GM18499 (cell line): ENCODE results near the gene CPN2.

Source experiments
- ATAC-seq: cut with Tn5 transposase; IDR thresholded peaks from one replicate; pipeline ENCODE4 v1.9.1; 2021; ENCODE audit warnings: moderate number of reproducible peaks; ENCODE audit not compliant: insufficient read depth, unreplicated experiment

CPN2 gene, protein sequence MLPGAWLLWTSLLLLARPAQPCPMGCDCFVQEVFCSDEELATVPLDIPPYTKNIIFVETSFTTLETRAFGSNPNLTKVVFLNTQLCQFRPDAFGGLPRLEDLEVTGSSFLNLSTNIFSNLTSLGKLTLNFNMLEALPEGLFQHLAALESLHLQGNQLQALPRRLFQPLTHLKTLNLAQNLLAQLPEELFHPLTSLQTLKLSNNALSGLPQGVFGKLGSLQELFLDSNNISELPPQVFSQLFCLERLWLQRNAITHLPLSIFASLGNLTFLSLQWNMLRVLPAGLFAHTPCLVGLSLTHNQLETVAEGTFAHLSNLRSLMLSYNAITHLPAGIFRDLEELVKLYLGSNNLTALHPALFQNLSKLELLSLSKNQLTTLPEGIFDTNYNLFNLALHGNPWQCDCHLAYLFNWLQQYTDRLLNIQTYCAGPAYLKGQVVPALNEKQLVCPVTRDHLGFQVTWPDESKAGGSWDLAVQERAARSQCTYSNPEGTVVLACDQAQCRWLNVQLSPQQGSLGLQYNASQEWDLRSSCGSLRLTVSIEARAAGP

DNA sequence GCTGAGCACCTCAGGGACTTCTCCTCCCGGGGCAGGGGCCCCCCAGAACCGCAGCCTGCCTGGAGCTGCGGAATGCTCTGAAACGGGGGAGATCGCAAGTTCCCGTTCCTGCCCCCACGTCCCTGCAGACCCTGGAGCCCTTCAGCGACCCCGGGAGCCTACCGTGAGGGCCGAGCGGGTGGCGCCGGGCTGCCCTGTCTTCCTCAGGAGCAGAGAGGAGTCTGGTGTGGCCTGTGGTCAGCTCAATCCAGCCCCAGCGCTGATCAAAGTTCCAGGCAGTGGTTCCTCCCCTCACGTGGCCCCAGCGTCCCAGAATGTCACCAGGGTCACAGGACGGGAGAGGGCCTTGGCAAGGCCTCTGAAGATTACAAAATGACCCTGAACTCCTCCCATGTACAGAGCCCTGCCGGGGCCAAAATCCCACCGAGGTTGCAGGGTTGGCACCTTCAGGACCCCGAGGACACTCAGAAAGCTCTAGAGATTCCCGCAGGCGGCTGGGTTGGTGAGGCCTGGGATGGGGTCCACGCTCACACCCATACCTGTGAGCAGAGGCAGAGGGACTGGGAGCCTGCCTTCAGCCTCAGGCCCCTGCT, at the start of gene CPN2:
Gene CPN2, minus strand, starts transcription at position 249 of the 593 bp plus-strand sequence. CDS start 8,626 bp downstream, outside the sequence.
- ATAC-seq = no peak

DNA sequence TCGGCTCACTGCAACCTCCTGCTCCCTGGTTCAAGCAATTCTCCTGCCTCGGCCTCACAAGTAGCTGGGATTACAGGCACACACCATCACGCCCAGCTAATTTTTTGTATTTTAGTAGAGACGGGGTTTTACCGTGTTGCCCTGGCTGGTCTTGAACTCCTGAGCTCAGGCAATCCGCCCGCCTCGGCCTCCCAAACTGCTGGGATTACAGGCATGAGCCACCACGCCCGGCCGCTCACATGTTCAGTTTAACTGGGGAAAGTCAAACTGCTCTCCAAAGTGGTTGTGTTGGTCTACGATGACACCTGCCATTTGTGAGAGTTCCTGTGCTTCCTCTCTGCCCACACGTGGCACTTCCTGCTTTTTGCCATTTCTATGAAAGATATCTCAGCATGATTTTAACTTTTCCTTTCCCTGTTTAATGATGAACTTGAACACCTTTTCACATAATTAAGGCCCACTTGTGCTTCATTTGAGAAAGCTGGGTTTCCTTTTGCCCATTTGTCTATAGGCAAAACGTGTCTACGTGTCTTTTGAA, 48.8 kb upstream of the CPN2 start:
- ATAC-seq = no peak

DNA sequence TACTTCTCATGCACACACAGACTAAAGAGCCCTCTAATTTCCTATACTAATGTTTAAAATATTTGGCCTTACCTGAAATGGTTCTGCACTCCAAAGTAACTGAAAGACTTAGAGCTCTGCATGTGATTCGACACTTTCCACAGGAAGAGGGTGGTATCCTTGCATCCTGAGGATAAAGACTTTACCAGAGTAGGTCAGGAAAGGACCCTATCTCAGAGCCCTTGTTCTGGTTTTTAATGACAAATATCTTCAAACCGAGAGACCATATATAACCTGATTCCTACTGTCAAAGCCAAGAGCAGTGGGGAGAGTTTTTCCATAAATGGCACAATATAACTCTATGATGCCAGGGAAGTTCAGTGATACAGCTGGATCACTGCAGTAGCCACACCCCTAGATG, 48.0 kb upstream of the CPN2 start, which contains the start of gene GP5:
Gene GP5, minus strand, starts transcription at position 101 of the 400 bp plus-strand sequence. CDS start 984 bp downstream, outside the sequence.
- no peak for ATAC-seq

DNA sequence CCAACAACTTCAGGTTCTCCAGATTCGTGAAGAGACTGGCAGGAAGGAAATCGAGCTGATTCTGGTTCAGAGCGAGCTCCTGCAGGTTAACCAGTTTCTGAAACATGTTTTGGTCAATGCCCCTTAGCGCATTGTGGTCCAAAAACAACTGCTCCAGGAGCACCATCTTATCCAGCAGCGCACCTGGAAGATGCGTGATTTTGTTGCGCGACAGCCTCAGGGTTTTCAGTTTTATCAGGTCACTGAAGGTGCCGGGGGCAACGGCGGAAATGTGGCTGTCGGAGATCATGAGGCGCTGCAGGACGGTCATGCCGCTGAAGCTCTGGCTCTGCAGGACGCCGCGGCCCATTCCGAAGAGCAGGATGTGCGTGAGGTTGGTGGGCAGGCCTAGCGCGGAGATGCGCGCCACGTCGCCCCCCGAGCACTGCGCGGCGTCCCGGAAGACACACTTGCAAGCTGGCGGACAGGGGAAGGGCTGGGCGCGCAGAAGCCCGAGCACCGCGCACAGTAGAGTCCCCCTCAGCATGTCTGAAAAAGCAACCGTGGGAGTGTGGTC, 46.7 kb upstream of the CPN2 start:
- no peak for ATAC-seq

DNA sequence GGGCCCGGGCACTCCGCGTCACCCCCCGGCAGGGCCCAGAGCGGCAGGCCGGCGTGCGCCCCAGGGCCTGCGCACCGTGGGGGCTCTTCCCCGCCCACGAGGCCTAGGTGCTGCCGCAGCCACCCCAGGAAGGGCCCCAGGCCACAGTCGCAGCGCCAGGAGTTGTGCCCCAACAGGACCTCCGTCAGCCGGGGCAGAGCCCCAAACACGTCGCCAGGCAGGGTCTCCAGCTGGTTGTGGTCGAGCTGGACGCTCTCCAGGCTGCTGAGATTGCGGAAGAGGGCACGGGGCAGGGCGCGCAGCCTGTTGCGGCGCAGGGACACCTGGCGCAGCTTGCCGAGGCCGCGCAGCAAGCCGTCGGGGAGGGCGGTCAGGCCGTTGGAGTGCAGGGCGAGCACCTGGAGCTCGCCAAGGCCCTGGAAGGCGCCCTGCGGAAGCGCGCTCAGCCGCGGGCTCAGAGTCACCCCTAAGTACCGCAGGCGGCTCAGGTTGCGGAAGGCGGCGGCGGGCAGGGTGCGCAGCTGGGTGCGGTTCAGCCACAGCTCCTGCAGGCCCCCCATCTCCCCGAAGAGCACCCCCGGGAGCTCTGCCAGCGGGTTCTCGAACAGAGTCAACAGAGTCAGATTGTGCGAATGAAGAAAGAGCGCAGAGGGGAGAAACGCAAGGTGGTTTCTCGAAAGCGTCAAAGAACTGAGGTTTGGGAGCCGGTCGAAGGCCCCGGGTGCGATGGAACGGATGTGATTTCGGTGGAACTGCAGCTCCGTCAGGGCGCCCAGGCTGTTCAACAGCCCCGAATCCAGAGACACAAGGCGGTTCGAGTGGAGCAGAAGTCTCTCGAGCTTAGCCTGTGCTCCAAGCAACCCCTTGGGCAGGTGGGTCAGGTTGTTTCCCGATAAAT, 46.0 kb upstream of the CPN2 start:
- ATAC-seq = no peak

DNA sequence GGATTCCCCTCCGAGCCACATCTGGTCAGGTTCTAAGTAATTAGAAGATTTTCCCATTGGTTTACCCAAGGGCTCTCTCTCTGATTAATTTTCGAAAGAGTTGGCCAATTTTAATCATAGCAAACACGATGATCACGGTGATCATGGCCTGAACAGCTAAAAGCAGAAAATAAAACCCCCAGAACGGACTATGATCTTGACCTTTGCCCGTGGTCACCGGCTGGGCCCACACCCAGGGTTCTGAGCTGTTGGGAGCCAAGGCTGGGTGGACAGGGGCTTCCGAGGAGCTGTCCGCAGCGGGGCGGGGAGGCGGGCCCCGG, 45.4 kb upstream of the CPN2 start:
- no peak for ATAC-seq

DNA sequence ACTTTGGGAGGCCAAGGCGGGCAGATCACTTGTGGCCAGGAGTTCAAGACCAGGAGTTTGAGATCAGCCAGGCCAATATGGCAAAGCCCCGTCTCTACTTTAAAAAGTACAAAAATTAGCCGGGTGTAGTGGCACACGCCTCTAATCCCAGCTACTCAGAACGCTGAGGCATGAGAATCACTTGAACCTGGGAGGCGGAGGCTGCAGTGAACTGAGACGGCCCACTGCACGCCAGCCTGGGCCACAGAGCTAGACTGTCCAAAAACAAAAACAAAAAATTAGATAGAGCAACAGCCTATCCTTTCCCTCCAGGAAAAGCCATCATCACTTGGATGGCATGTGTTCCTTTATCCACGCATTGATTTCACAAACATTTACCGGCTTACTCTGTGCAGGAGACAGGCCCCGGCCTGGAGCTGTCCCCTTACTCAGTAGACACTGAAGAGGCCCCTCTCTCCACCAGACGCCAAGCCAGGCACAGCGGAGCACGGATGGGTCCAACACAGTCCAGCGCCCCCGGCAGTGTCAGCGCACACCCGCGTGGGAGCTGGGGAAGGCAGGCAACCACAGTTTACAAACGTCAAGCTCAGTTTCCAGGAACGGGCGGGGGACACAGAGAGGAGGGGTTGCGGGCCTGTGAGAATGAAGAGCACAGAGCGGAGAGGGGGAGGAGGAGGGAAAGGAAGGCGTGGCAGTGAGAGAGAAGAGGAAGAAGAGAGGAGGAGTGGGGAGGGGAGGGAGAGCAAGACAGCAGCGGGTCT, 44.8 kb upstream of the CPN2 start:
- no peak for ATAC-seq

DNA sequence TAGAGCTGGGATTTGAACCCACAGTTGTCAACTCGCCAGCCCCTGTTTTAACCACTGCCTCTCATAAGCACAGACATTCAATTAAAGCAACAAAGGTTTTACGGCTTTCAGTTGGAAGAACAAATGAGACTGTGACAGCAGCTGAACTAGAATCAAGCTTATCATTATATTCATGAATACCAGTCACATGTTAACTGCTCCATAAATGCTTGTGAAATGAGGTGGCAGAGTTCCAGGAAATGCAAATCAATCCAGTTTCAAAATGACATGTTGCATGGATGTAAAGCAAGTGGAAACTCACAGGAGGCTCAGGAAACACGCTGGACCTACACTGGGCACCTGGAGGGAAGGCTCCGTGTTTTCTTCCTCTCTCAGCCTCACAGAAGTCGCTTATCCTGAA, 44.1 kb upstream of the CPN2 start:
- ATAC-seq = no peak

DNA sequence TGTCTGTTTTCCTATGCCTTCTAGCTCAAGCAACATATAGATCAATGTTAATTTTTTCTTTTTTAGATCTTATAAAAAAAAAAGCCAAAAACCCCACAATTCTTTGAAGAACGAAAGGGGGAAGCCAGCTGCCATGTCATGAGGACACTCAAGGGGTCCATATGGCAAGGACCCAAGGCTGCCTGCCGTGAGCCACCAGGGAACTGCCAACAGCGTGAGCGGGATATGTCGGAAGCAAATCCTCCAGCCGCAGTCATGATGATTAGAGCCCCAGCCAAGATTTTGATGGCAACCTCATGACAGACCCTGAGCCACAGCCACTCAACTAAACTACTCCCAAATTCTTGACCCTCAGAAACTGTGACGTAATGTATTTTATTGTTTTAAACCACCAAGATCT, 41.4 kb upstream of the CPN2 start:
- ATAC-seq = no peak

DNA sequence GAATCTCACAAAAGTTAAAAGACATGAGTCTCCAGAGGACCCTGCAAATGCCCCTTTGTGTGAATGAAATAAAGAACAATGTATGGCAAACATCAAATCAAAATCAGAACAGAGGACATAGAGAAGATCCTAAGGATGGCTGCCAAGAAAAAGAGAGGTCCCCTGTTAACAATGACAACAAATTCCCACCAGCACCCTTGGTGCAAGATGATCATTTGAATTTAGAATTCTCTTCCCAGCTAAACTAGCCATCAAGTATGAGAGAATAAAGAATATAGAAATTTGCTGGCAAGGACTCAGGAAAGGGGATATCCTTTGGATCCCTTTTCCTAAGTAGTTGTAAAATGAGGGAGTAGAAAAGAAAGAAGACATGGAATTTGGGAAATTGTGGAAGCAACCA, 39.7 kb upstream of the CPN2 start:
- no peak for ATAC-seq

DNA sequence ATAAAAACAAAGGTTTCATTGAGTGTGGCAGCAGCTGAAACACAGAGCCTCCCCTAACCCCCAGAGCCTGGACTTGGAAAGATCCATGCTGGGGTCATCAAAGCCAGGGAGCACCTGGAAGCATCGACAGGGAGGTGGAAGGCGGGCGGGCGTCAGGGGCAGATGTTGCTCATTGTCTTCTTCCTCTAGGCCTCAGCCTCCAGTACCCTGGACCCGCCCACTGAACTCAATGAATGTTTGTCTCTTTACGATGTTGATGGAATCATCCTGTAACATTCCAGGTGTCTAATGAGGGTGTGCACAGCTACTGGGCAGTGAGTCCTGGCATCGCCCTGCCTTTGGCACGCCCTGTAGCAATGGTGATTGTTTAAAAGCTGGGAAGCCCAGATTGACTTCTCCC, 38.1 kb upstream of the CPN2 start:
- ATAC-seq = no peak

DNA sequence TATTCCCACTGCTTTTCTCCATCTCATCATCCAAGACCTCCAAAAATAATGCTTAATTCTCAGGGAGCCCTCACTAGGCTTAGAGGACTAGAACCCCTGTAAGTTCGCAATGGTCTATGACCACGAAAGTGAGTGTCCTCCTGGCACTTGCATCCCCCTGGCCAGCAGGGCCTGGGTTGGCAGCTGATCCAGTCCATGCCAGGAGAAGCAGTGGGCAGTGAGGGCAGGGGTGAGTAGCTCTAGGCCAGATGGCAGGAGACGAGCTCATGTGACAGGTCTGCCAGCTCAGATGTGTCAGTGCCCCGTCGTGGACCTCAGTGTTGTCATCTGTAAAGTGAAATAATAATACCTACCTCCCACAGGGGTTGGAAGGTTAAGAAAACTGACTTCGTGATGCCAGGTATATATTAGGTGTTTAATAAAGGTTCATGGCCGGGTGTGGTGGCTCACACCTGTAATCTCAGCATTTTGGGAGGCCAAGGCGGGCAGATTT, 36.8 kb upstream of the CPN2 start:
- ATAC-seq = no peak

DNA sequence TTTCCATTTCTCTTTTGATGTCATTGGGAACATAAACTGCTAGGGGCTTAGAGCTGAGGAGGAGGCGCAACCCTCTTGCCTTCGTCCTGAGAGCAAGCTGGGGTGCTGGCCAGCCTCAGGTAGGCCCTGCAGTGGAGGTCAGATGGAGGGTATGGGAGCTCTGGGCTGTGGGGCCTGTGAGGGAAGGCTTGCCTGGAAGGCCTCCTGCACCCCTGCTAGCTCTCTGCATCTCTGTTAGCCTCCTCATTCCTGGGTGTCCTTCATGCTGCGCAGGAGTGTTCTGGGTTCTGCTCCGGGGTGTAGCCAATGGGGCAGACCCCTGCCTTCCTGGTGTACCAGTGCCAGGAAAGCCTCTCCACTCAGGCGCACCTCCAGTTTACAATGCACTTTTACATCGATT, 36.1 kb upstream of the CPN2 start:
- no peak for ATAC-seq

DNA sequence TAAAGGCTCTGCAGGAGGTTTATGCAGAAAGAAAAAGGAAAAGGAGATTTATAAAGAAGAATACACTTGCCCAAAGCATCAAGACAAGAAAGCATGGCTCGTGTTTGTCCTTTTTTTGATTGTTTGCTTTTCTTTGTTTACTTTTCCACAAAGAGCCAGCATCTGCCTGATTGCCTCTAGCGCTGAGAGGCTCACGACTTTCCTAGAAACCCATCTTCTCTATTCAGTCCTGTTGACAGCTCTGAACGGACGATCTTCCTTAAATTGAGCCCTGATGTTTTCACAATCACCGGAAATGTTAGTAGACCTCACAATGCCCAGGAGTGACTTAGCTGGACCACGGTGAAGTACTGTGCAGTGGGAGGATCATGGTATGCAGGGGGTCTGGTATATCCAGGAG, 35.5 kb upstream of the CPN2 start:
- ATAC-seq = no peak

DNA sequence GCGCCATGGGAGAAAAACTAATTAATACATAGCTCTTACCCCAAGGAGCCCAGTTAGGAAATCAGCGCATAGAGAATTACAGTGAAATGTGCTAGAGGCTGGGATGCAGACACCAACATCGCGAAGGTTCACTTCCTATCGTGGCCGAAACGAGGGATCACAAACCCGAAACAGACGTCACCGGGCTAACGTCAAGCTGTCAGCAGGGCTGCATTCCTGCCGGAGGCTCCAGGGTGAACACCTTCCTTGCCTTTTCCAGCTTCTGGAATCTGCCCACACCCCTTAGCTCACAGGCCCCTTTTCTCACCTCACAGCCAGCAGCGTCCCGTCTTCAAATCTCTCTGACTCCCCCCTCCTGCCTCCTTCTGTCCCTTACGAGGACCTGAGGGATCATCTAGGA, 34.9 kb upstream of the CPN2 start:
- no peak for ATAC-seq

DNA sequence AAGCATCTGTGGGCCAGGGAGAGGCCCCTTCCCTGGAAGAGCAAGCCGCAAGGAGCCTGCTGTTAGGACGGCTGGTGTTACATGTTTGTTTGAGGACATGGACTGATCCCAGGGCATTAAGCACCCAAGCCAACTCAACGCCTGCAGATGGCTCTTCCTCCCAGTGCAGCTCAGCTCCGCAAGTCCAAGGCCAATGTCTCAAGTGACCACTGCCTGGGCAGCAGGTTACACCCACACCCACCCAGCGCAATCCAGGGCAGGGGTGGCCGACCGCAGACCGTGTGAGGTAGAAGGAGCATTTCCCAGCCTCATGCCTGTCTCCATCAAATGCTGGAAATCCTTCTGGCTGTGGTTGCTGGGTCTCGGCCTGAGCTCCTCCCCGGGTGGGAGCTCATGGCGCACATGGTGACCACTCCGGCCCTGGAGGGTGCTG, 33.5 kb upstream of the CPN2 start:
- no peak for ATAC-seq

DNA sequence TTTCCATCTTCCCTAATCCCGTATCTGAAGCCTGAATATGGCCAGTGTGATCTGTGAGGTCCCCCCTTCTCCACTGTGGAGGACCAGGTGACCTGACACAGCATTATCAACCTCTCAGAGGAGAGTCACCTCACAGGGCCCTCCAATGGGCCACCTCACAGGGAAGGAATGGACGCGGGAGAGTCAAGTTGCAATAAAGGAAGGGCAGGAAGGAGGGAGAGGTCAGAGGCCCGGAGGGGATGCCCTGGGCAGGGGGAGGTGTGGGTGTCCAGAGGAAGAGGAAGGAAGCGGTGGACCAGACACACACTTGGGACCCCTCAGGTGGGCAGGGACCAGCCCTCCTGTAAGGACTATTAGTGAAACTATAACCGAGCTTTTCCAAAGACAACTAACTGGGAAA, 33.0 kb upstream of the CPN2 start:
- no peak for ATAC-seq

DNA sequence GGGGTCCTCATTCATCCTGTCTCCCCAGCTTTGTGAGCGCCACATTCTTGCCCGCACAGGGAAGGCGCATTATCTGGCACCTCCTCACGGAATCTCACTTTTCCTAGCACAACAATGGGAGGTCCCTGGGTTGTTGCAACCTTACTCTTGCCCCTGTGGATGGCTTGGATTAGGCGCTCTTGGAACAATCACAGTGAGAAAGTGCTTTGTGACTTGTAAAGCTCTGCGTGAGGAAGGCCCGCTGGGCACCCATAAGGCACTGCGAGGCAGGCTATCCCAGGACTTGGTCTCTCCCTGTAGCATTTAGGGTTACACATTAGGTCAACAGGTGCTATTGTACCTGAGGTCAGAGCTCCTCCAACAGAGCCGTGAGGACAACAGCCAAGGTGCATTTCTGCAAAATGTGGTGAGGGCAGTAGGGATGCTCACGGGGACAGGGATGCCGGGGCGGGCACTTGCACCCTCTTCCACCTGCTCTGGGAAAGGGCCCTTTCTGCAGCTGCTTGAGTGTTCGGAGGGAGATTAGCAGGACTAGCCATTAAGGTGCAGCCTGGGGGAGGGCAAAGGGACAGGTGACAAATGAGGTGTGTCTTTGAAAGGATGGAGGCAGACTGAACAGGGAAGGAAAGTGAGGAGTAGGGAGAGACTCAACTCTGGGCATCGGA, 32.3 kb upstream of the CPN2 start:
- ATAC-seq = no peak

DNA sequence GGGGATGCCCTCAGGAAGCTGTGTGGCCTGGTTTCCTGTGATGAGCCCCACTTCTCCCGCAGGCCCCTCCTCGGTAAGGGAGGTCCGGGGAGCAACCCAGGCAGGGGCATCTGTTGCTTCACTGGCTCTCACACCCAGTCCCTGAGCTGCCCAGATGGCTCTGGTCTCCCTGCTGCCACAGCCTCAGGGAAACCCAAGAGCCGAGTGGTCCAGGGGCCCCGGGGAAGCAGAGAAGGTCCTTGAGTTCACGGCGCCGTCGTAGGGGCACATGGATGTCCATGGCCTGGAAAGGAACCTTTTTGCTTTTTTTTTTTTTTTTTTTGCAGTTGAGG, 31.7 kb upstream of the CPN2 start:
- ATAC-seq = no peak
